HuH-7.5 (cell line): ENCODE data around the gene STMND1.
"Not testable (repeated sequence)": the region's sequence is repeated elsewhere in the genome, so short reads cannot be mapped to it uniquely, and the experiment has no call there.

Experiments used
- DNase-seq: peaks from one replicate; pipeline ENCODE4 v3.0.0; 2011; ENCODE audit warnings: low spot score

STMND1 gene

GRCh38 chr6:17101422-17102257 is at the start of gene STMND1:
TSS of gene STMND1 (plus strand) at chr6:17102050. CDS start at chr6:17102258, 208 bp downstream.
- DNase-seq: no peak

GRCh38 chr6:17054647-17055046 is 47.2 kb upstream of the STMND1 start:
- DNase-seq: no peak

GRCh38 chr6:17057322-17057721 is 44.5 kb upstream of the STMND1 start:
- no peak for DNase-seq

GRCh38 chr6:17058550-17058949 is 43.3 kb upstream of the STMND1 start:
- no peak for DNase-seq

GRCh38 chr6:17059022-17059421 is 42.8 kb upstream of the STMND1 start:
- DNase-seq: no peak

GRCh38 chr6:17059850-17060249 is 42.0 kb upstream of the STMND1 start:
- DNase-seq: no peak

GRCh38 chr6:17061097-17061496 is 40.8 kb upstream of the STMND1 start:
- no peak for DNase-seq

- no peak for DNase-seq
These were observed 38.9 kb upstream of the STMND1 start for GRCh38 chr6:17062871-17063440.

GRCh38 chr6:17064975-17065374 is 36.9 kb upstream of the STMND1 start:
- DNase-seq: no peak

- no peak for DNase-seq
These were observed 35.2 kb upstream of the STMND1 start for GRCh38 chr6:17066610-17067009.

GRCh38 chr6:17068972-17069371 is 32.9 kb upstream of the STMND1 start:
- not testable (repeated sequence) for DNase-seq

GRCh38 chr6:17070400-17070799 is 31.4 kb upstream of the STMND1 start:
- not testable (repeated sequence) for DNase-seq

- not testable (repeated sequence) for DNase-seq
These were observed 28.3 kb upstream of the STMND1 start for GRCh38 chr6:17073596-17073995.

- DNase-seq: no peak
These were observed 20.6 kb upstream of the STMND1 start for GRCh38 chr6:17081273-17081672.

GRCh38 chr6:17081860-17082508 is 19.9 kb upstream of the STMND1 start:
- no peak for DNase-seq

GRCh38 chr6:17083397-17083796 is 18.5 kb upstream of the STMND1 start:
- no peak for DNase-seq

GRCh38 chr6:17086469-17086868 is 15.4 kb upstream of the STMND1 start:
- no peak for DNase-seq

GRCh38 chr6:17088091-17088611 is 13.7 kb upstream of the STMND1 start:
- no peak for DNase-seq

GRCh38 chr6:17091122-17091521 is 10.7 kb upstream of the STMND1 start:
- no peak for DNase-seq

GRCh38 chr6:17093686-17094085 is 8.2 kb upstream of the STMND1 start:
- no peak for DNase-seq

GRCh38 chr6:17096096-17096495 is 5.8 kb upstream of the STMND1 start:
- no peak for DNase-seq

- DNase-seq: no peak
These were observed 5.2 kb upstream of the STMND1 start for GRCh38 chr6:17096652-17097051.

- DNase-seq: no peak
These were observed 3.9 kb upstream of the STMND1 start for GRCh38 chr6:17097982-17098381.
